CD4-positive, alpha-beta T cell treated with Interleukin-12 subunit alpha and Interleukin-12 subunit beta, for 1 hour (primary cell): ENCODE measurements around the gene ESR2.
A peak's percentile ranks its signal among the peaks of the same experiment; 100 is the strongest.
"Not testable (repeated sequence)": the region's sequence is repeated elsewhere in the genome, so short reads cannot be mapped to it uniquely, and the experiment has no call there.

ENCODE experiments used
- DNase-seq: peaks from one replicate; pipeline ENCODE4 v3.0.0-alpha.2; 2020

The ESR2 gene

GRCh38 chr14:64220056-64220455 is 74.1 kb downstream of the ESR2 start:
- no peak for DNase-seq

- DNase-seq, result no peak
Measured at GRCh38 chr14:64218344-64219240, 75.6 kb downstream of the ESR2 start.

GRCh38 chr14:64217834-64218233 is 76.3 kb downstream of the ESR2 start:
- DNase-seq, result no peak

- no peak for DNase-seq
Measured at GRCh38 chr14:64217308-64217707, 76.9 kb downstream of the ESR2 start.

GRCh38 chr14:64215978-64216377 is 78.2 kb downstream of the ESR2 start:
- DNase-seq, result no peak

GRCh38 chr14:64215274-64215673 is 78.9 kb downstream of the ESR2 start:
- no peak for DNase-seq

GRCh38 chr14:64213853-64214570 is 80.2 kb downstream of the ESR2 start:
- DNase-seq, result no peak

- DNase-seq, result no peak
Measured at GRCh38 chr14:64213086-64213485, 81.1 kb downstream of the ESR2 start.

GRCh38 chr14:64212666-64213065 is 81.5 kb downstream of the ESR2 start:
- no peak for DNase-seq

- DNase-seq, result not testable (repeated sequence)
Measured at GRCh38 chr14:64210912-64211311, 83.3 kb downstream of the ESR2 start.

- no peak for DNase-seq
Measured at GRCh38 chr14:64210216-64210615, 84.0 kb downstream of the ESR2 start.

- no peak for DNase-seq
Measured at GRCh38 chr14:64209444-64210131, 84.6 kb downstream of the ESR2 start.

GRCh38 chr14:64208981-64209380 is 85.2 kb downstream of the ESR2 start:
- no peak for DNase-seq

GRCh38 chr14:64208261-64208660 is 85.9 kb downstream of the ESR2 start:
- DNase-seq, result no peak

- no peak for DNase-seq
Measured at GRCh38 chr14:64203366-64204006, 90.7 kb downstream of the ESR2 start.

- DNase-seq, result no peak
Measured at GRCh38 chr14:64202716-64203115, 91.5 kb downstream of the ESR2 start.

- DNase-seq, result no peak
Measured at GRCh38 chr14:64201921-64202545, 92.1 kb downstream of the ESR2 start.

GRCh38 chr14:64201296-64201695 is 92.9 kb downstream of the ESR2 start:
- DNase-seq, result no peak

- no peak for DNase-seq
Measured at GRCh38 chr14:64200170-64200569, 94.0 kb downstream of the ESR2 start.

- no peak for DNase-seq
Measured at GRCh38 chr14:64198486-64198885, 95.7 kb downstream of the ESR2 start.

- DNase-seq, result no peak
Measured at GRCh38 chr14:64197996-64198395, 96.2 kb downstream of the ESR2 start.

GRCh38 chr14:64196814-64197411 is 97.3 kb downstream of the ESR2 start:
- peak; percentile 33 for DNase-seq
